GM12874 (cell line): Measurements from ENCODE around the gene ING3.

Experiments
- TF ChIP-seq, protein P1 (sequence below): IDR thresholded peaks from 2 replicates; pipeline ENCODE4 v1.5.1; 2011; ENCODE audit warnings: low read depth, mild to moderate bottlenecking, control low read depth, low read length, moderate library complexity; ENCODE audit not compliant: insufficient read depth

The ING3 gene, protein sequence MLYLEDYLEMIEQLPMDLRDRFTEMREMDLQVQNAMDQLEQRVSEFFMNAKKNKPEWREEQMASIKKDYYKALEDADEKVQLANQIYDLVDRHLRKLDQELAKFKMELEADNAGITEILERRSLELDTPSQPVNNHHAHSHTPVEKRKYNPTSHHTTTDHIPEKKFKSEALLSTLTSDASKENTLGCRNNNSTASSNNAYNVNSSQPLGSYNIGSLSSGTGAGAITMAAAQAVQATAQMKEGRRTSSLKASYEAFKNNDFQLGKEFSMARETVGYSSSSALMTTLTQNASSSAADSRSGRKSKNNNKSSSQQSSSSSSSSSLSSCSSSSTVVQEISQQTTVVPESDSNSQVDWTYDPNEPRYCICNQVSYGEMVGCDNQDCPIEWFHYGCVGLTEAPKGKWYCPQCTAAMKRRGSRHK

DNA sequence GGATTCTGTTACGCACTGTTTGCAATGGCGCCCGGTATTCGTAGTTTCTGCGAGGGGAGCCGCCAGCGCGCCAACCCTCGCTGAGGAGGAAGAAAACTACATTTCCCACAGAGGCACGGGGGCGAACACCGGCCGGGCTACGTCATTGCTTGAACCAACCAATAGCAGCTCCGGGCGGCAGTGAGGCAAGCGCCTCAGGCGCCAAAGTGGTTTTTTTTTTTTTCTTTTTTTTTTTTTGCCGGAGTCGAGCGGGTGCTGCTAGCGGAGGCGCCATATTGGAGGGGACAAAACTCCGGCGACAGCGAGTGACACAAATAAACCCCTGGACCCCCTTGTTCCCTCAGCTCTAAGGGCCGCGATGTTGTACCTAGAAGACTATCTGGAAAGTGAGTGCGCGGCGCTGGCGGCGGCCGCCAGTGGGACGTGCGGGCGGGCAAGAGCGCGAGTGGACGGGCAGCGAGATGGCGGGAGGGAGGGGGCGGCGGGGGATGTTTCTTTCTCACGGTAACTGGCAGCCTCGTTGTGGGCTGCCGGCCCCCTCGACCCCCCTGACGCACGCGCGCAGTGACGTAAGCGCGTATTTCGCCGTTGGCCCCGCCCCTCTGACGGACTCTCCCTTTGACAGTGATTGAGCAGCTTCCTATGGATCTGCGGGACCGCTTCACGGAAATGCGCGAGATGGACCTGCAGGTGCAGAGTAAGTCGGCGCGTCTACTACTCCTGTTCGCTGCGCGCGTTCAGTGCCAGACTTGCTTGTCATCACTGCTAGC is at the start of gene ING3:
ING3 (plus strand) TSS at position 239 of the 770 bp plus-strand sequence; CDS start at position 359, 120 bp downstream.
- TF ChIP-seq, protein P1, sequence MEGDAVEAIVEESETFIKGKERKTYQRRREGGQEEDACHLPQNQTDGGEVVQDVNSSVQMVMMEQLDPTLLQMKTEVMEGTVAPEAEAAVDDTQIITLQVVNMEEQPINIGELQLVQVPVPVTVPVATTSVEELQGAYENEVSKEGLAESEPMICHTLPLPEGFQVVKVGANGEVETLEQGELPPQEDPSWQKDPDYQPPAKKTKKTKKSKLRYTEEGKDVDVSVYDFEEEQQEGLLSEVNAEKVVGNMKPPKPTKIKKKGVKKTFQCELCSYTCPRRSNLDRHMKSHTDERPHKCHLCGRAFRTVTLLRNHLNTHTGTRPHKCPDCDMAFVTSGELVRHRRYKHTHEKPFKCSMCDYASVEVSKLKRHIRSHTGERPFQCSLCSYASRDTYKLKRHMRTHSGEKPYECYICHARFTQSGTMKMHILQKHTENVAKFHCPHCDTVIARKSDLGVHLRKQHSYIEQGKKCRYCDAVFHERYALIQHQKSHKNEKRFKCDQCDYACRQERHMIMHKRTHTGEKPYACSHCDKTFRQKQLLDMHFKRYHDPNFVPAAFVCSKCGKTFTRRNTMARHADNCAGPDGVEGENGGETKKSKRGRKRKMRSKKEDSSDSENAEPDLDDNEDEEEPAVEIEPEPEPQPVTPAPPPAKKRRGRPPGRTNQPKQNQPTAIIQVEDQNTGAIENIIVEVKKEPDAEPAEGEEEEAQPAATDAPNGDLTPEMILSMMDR = no peak

- TF ChIP-seq, protein P1 = no peak
Measured at GRCh38 chr7:120915314-120916105, 35.1 kb upstream of the ING3 start.

- TF ChIP-seq, protein P1 = no peak
Measured at GRCh38 chr7:120916121-120916520, 34.5 kb upstream of the ING3 start.

DNA sequence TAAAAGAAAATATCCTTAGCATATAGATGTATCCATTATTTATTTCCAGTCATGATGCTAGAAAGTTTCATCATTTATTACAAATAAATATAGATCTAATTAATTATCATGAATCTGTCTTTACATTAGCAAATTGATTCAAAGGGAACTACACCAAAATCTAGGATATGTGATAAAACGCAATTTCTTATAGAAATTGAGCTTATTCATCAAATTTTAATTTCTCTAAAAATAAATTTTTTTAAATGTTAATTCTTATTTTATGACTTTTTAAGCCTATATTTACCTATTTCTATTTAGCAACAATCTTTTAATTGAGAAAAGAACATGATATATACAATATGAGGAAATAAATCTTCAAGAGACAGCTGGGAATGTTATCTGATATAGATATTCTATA is 34.0 kb upstream of the ING3 start:
- TF ChIP-seq, protein P1 = no peak

DNA sequence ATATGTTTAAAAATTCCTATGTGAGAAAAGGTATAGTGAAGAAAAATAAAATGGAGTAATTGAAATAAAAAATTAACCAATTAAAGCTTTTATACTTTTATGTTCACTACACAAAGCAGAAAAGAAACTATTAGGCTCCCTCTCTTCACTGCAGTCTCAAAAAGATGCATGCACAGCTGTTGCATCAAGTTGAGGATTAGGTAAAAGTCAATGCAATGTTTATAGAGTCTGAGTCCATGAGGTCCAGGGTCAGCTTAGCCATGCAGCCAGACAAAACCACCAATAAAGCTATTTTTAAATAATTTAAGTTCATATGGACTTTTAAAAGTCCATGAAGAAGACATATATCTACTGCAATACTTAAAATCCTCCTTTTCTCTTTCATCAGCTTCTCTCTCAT is 31.1 kb upstream of the ING3 start:
- TF ChIP-seq, protein P1 = no peak

DNA sequence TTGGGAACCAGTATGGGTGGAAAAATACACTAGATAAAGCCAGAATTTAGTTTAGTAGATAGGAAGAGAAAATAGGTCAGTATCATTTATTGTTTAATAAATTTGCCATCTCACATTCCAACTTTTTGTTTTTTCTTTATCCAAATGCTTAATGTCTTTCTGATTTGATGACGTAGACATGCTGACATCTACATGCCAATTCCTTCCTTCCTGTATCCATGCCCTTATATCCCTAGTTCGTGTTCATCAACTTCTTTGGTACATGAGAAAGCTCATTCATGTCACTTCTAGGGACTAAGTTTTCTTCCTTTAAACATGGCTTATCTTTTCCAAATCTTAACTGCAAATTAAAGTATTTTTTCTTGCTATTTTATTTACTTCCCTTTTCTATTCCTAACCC is 30.5 kb upstream of the ING3 start:
- TF ChIP-seq, protein P1 = no peak
